ENCODE results near the gene CFAP126. TPM values are rescaled to one million over a fixed set of nuclear protein-coding genes. Genes with fewer than 3 reads are reported as not detected.
"Not testable (repeated sequence)": the region's sequence is repeated elsewhere in the genome, so short reads cannot be mapped to it uniquely, and the experiment has no call there.

Gene CFAP126
- total RNA-seq, 3 donors from 2014 or later: 0.66 TPM; not detected in 2

DNA sequence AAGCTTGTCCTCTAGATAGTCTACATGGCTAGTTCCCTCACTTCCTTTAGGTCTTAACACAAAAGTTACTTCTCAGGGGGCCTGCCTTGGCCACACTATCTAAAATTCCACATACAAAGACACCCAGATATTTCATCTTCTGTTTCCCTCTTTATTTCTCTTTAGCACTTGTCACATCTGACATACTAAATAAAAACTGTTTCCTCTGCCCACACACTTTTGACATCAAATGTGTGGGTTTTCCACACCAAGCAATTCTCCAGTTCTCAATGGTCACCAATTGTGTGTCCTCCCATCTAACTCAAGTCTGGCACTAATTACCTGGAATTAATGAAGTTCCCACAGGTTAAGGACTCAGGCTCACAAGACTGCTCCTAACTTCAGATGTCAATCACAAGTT is 25.5 kb upstream of the CFAP126 start:
- Histone ChIP-seq H3K4me1 (no peaks in the 10 kb centered on the region), H3K4me3 (no peak overlapping the region), H3K27me3 (no peaks in the 10 kb centered on the region), H3K27ac (no peak overlapping the region), H3K9me3 (no peaks in the 10 kb centered on the region), H3K36me3 (no peaks in the 10 kb centered on the region)
- TF ChIP-seq, protein P1, sequence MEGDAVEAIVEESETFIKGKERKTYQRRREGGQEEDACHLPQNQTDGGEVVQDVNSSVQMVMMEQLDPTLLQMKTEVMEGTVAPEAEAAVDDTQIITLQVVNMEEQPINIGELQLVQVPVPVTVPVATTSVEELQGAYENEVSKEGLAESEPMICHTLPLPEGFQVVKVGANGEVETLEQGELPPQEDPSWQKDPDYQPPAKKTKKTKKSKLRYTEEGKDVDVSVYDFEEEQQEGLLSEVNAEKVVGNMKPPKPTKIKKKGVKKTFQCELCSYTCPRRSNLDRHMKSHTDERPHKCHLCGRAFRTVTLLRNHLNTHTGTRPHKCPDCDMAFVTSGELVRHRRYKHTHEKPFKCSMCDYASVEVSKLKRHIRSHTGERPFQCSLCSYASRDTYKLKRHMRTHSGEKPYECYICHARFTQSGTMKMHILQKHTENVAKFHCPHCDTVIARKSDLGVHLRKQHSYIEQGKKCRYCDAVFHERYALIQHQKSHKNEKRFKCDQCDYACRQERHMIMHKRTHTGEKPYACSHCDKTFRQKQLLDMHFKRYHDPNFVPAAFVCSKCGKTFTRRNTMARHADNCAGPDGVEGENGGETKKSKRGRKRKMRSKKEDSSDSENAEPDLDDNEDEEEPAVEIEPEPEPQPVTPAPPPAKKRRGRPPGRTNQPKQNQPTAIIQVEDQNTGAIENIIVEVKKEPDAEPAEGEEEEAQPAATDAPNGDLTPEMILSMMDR (IDR thresholded peaks at IDR 0.05): no peak
- TF ChIP-seq POLR2A (IDR thresholded peaks at IDR 0.05) (no peak), POLR2AphosphoS5 (IDR thresholded peaks at IDR 0.05) (no peak)
- intact Hi-C loops (cut with DNase I; ENCODE audit: low total_unique reads): no loop called here
- no peak for DNase-seq (ENCODE audit: low spot score in 2 of 2)

DNA sequence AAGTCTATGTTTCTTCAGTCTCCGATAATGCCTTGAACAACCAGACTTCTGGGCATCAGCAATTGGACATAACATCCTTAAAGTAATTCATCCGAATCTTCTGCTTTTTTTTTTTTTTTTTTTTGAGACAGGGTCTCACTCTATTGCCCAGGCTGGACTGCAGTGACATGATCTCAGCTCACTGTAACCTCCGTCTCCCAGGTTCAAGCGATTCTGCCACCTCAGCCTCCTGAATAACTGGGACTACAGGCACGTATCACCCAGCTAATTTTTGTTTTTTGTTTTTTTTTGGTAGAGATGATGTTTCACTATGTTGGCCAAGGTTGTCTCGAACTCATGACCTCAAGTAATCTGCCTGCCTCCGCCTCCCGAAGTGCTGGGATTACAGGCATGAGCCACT is 23.9 kb upstream of the CFAP126 start:
- no peaks in the 10 kb centered on the region for H3K4me1 ChIP-seq
- no peak for DNase-seq (ENCODE audit: low spot score in 2 of 2)

DNA sequence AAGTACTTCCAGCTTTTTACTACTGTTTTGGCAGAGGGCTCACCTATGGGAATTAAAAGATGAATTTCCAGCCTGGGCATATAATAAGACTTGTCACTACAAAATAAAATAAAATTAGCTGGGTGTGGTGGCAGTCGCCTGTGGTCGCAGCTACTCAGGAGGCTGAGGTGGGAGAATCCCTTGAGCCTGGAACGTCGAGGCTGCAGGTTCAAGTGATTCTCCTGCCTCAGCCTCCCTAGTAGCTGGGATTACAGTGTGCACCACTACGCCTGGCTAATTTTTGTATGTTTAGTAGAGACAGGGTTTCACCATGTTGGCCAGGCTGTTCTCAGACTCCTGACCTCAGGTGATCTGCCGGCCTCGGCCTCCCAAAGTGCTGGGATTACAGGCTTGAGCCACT is 23.5 kb upstream of the CFAP126 start:
- H3K36me3 ChIP-seq; H3K27me3 ChIP-seq; H3K4me1 ChIP-seq; H3K27ac ChIP-seq; H3K9me3 ChIP-seq; DNase-seq (ENCODE audit: low spot score in 2 of 2); intact Hi-C loops (cut with DNase I; ENCODE audit: low total_unique reads): not testable (repeated sequence)
- H3K4me3 ChIP-seq: peak overlapping the region in 1 of 3 donors; percentile 75

More for the DNA sequence above, 23.9 kb upstream of the CFAP126 start:
- Histone ChIP-seq H3K27ac (no peak overlapping the region), H3K4me3 (no peak overlapping the region), H3K36me3 (no peaks in the 10 kb centered on the region), H3K27me3 (no peaks in the 10 kb centered on the region), H3K9me3 (no peaks in the 10 kb centered on the region)
- intact Hi-C loops (cut with DNase I; ENCODE audit: low total_unique reads): no loop called here
- TF ChIP-seq, protein P1 (IDR thresholded peaks at IDR 0.05): no peak
- TF ChIP-seq POLR2AphosphoS5 (IDR thresholded peaks at IDR 0.05) (no peak), POLR2A (IDR thresholded peaks at IDR 0.05) (no peak)

DNA sequence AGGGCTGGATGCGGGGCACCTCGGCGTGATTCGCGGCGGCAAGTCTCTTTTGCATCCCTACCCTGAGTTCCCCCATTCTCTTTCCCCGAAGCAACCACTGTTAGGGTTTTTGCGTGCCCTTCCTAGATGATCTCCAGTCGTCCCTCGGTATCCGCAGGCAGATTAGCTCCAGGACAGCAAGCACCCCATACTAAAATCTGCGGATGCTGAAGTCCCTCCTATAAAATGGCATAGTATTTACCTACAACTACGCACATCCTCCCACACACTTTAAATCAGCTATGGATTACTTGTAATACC is 22.8 kb upstream of the CFAP126 start:
- no peaks in the 10 kb centered on the region for H3K9me3 ChIP-seq
- intact Hi-C loops (cut with DNase I; ENCODE audit: low total_unique reads): no loop called here
- no peak for DNase-seq (ENCODE audit: low spot score in 2 of 2)
- peak overlapping the region; percentile 48 to 75 (median 75) for H3K4me3 ChIP-seq
- peak overlapping the region; percentile 96 to 98 for H3K27ac ChIP-seq
- H3K27me3 ChIP-seq: no peaks in the 10 kb centered on the region
- no peak for TF ChIP-seq POLR2AphosphoS5 (IDR thresholded peaks at IDR 0.05)
- TF ChIP-seq, protein P1 (IDR thresholded peaks at IDR 0.05): no peak
- TF ChIP-seq POLR2A (IDR thresholded peaks at IDR 0.05): no peak
- no peaks in the 10 kb centered on the region for H3K36me3 ChIP-seq
- no peaks in the 10 kb centered on the region for H3K4me1 ChIP-seq

DNA sequence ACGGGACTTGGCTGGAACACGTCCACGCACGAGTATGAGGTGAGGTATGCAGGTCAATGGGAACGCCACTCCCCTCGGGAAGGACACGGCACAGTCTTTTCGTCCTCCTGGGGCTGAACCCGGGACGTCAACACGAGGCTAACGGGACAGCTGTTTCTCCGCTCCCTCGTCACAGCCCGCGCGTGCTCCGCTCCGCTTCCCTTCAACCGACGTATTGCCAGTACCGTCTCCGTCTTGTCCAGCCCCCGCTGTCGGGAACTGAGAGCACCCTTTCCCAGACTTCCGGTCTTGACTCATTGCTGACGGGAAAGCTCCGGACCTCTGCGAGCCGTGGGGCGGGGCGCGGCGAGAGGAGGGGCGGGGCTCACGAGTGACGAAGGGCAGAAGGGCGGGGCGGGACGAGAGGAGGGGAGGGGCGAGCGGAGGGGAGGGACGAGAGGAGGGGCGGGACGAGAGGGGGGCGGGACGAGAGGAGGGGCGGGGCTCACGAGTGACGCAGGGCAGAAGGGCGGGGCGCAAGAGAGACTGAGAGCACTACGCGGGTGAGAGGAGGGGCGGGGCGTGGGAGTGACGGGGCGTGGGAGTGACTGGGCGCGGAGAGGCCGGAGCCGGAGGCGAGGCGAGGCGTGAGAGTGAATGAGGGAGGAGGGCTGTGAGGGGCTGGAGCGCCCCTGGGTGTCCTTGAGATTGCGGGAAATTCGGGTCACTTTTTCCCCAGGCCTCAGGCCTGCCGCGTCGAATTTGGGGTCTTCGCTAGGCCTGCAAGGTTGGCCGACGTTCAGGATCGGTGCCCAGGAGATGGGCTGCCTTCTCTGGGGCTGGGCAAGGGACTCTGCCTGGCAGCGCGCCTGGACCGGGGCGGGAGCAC is 22.2 kb upstream of the CFAP126 start:
- H3K4me3 ChIP-seq: peak overlapping the region; percentile 48 to 75 (median 75)
- H3K27me3 ChIP-seq: no peaks in the 10 kb centered on the region
- TF ChIP-seq, protein P1 (IDR thresholded peaks at IDR 0.05): no peak
- peak; percentile 99 to 100 (median 99) for TF ChIP-seq POLR2AphosphoS5 (IDR thresholded peaks at IDR 0.05)
- peak; percentile 90 for TF ChIP-seq POLR2A (IDR thresholded peaks at IDR 0.05)
- H3K27ac ChIP-seq: peak overlapping the region; percentile 96 to 98
- intact Hi-C loops (cut with DNase I; ENCODE audit: low total_unique reads): loop anchor here (10.0 kb wide), 1 partner anchor 165 kb away; the partner anchor contains the start of genes APOA2 and TOMM40L
- no peaks in the 10 kb centered on the region for H3K36me3 ChIP-seq
- H3K9me3 ChIP-seq: no peaks in the 10 kb centered on the region
- peak; percentile 96 to 98 for DNase-seq (ENCODE audit: low spot score in 2 of 2)
- no peaks in the 10 kb centered on the region for H3K4me1 ChIP-seq

DNA sequence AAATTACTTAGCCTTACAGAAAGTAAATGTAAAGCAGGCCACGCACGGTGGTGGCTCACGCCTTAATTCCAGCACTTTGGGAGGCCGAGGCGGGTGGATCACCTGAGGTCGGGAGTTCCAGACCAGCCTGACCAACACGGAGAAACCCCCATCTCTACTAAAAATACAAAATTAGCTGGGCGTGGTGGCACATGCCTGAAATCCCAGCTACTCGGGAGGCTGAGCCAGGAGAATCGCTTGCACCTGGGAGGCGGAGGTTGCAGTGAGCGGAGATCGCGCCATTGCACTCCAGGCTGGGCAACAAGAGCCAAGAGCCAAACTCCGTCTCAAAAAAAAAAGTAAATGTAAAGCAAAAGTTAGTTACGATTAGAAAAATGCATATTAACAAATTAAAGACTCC is 21.5 kb upstream of the CFAP126 start:
- not testable (repeated sequence) for DNase-seq (ENCODE audit: low spot score in 2 of 2); H3K4me1 ChIP-seq; H3K27me3 ChIP-seq; H3K36me3 ChIP-seq; H3K9me3 ChIP-seq
- peak overlapping the region; percentile 39 to 75 (median 75) for H3K4me3 ChIP-seq
- intact Hi-C loops (cut with DNase I; ENCODE audit: low total_unique reads): loop anchor here (10.0 kb wide), 1 partner anchor 164 kb away; the partner anchor contains the start of genes APOA2 and TOMM40L
- peak overlapping the region; percentile 96 to 98 for H3K27ac ChIP-seq

Measured in breast epithelium (tissue), 4 donors.